Fibroblast of skin of right quadriceps (primary cell): ENCODE results near the gene PPWD1.
"Not testable (repeated sequence)": the region's sequence is repeated elsewhere in the genome, so short reads cannot be mapped to it uniquely, and the experiment has no call there.

Experiments
- DNase-seq: peaks from one replicate; pipeline ENCODE4 v3.0.0-alpha.2; 2013

Gene PPWD1

GRCh38 chr5:65562731-65563701 is at the start of gene PPWD1, which contains the start of gene CENPK:
Gene PPWD1, plus strand, starts transcription at chr5:65563296. Its CDS starts 15 bp downstream, at chr5:65563311.
Gene CENPK, minus strand, starts transcription at chr5:65563168. Its CDS starts 8,261 bp downstream, at chr5:65554907.
- peak; percentile 94 for DNase-seq

- DNase-seq = no peak
These were observed 37.4 kb upstream of the PPWD1 start for GRCh38 chr5:65525726-65526125.

- no peak for DNase-seq
These were observed 32.2 kb upstream of the PPWD1 start for GRCh38 chr5:65530904-65531303.

GRCh38 chr5:65535529-65535987 is 27.5 kb upstream of the PPWD1 start:
- DNase-seq = peak; percentile 16

DNA sequence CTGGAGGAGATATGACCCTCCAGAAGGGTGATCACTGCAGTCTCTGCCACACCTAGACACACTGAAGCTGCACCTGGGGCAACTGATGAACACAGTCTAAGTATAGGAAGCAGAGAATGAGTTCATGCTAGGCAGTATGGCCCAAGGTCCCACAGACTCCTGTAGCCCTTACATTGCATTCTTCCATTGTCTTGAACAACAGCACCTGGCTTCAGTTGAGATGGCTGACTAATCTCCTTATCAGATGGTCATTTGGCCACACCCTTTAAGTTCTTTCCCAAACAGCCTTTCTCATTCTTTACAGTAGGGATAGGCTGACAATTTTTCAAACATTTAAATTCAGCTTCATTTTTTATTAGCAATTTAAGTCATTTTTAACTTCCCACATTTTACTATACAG is 23.3 kb upstream of the PPWD1 start:
- DNase-seq = no peak

DNA sequence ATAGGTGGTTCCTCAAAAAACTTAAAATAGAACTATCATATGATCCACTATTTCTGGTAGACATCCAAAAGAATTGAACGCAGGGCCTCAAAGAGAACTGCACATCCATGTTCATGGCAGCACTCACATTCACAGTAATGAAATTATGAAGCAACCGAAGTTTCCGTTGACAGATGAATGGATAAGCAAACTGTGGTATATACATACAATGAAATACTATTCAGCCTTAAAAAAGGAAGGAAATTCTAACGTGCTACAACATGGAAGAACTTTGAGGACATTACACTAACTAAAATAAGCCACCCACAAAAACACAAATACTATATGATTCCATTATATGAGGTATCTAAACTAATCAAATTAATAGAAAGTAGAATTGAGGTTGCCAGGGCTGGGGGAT is 18.6 kb upstream of the PPWD1 start:
- DNase-seq = no peak

DNA sequence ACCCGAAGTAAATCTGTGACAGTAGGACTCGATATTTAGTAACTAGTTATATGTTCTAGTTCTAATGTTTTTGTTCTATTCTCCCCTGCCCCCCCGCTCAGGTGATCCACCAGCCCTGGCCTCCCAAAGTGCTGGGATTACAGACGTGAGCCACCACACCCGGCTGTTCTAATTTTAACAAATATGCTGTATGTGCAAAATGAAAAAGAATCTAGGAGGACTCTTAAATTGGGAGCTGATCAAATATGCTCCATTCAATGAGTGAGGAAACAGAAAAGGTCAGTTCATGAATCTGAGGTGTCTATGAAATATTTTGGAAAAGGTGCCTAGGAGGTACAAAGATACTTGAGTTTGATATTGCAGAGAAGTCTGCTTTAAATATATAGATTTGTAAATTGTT is 17.0 kb upstream of the PPWD1 start:
- no peak for DNase-seq

GRCh38 chr5:65548281-65548680 is 14.8 kb upstream of the PPWD1 start:
- DNase-seq = no peak

- DNase-seq = no peak
These were observed 9.2 kb upstream of the PPWD1 start for GRCh38 chr5:65553941-65554340.

GRCh38 chr5:65555287-65555686 is 7.8 kb upstream of the PPWD1 start:
- no peak for DNase-seq

GRCh38 chr5:65556181-65556580 is 6.9 kb upstream of the PPWD1 start:
- DNase-seq = no peak

DNA sequence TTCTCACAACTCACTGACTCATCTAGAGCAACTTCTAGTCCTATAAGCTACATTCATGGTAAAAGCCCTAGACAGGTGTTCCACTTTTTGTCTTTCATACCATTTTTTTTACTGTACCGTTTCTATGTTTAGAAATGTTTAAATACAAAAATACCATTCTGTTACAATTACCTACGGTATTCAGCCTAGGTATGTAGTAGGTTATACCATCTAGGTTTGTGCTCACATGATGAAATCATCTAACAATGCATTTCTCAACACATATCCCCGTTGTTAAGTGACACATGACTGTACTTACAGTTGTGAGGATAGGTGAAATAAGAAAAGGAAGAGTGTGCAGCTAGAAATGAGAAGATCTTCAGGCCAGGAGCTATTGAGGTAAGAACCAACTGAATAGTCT is 6.4 kb upstream of the PPWD1 start:
- no peak for DNase-seq

DNA sequence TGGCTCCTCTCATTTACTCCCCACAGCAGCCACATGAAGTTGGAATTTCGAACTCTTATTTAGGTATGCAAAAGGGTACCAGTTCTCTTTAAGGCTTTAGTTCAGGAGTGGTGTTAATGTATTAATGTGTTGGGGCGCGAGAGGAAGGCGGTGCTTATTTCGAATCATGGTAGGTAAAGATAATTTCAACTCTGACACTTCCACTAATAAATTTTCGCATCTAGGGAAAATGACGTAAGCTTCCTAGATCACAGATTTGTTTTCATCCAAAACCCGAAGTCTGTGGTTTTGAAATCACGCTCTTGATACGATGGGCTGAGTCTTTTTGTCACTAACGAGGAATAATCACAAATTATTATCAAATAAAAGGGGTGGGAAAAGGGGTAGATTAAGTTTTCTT is 681 bp downstream of the PPWD1 start:
- no peak for DNase-seq

- no peak for DNase-seq
These were observed 3.4 kb downstream of the PPWD1 start for GRCh38 chr5:65566505-65566904.

DNA sequence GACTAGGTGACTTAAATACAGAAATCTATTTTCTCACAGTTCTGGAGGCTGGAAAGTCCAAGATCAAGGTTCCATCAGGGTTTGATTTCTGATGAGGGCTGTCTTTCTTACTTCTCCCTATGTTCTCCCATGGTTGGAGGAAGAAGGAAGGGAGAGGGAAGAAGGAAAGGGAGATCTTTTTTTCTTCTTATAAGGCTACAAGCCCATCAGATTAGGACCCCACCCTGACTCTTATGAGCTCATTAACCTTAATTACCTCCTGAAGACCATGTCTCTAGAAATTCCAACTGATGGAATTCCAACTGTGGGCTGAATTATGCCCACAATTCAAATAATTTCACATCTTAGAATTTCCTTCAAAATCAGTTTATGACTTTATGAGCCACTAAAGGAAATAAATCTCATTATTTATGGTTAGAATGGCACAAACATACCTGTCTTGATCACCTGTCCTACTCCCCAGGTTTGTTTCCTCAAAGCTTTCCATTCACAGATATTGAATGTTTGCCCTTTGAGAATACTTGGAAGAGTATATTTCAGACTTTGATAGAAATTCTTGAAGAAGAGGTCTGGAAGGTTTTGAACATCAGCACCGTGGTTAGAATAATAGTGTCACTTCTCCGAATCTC is 7.6 kb downstream of the PPWD1 start:
- DNase-seq = no peak

DNA sequence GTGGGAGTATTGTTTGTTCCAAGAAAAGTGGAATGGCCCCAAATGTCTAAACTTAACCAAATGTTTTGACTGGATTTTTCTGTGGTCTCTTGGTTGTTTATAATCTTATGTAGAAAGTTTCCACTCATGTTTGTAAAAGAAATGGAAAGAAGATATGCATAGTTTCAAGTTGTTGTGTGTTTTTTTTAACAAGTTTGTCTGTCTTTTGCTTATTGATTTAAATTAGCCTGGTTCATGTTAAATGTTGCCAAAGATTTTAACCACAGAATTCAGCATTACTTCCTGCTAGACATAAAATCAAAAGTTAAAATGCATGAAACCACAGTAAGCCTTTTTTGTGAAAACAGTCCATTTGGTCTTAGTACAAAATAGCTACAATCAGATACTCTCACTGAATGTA is 14.0 kb downstream of the PPWD1 start:
- no peak for DNase-seq

GRCh38 chr5:65588694-65589093 is 25.6 kb downstream of the PPWD1 start:
- no peak for DNase-seq

DNA sequence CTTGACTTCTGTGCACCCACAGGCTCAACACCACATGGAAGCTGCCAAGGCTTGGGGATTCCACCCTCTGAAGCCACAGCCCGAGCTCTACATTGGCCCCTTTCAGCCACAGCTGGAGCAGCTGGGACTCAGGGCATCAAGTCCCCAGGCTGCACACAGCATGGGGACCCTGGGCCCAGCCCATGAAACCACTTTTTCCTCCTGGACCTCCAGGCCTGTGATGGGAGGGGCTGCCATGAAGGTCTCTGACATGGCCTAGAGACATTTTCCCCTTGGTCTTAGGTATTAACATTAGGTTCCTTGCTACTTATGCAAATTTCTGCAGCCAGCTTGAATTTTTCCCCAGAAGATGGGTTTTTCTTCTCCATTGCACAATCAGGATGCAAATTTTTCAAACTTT is 38.7 kb downstream of the PPWD1 start:
- not testable (repeated sequence) for DNase-seq

- DNase-seq = no peak
These were observed 48.4 kb downstream of the PPWD1 start for GRCh38 chr5:65611524-65611923.

DNA sequence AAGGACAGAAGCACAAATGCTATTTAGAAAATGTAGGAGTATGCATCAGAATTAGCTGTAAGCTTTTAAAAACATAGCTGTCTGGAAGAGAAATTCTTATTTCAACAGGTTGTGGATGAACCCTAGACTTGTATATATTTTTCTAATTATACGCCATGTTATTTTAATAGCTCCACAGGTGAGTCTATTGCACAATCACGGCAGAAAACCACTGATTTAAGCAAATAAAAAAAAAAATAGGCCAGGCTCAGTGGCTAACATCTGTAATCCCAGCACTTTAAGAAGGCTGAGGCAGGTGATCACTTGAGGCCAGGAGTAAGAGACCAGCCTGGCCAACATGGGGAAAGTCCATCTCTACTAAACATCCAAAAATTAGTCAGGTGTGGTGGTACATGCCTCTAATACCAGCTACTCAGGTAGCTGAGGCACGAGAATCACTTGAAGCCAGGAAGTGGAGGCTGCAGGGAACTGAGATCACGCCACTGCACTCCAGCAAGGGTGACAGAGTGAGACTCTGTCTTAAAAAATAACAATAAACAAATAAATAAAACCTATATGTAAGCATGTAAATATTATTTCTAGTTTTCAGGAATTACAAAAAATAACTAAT is 49.3 kb downstream of the PPWD1 start:
- DNase-seq = no peak

GRCh38 chr5:65620021-65620420 is 56.9 kb downstream of the PPWD1 start:
- DNase-seq = no peak

GRCh38 chr5:65621961-65622360 is 58.9 kb downstream of the PPWD1 start:
- DNase-seq = not testable (repeated sequence)

DNA sequence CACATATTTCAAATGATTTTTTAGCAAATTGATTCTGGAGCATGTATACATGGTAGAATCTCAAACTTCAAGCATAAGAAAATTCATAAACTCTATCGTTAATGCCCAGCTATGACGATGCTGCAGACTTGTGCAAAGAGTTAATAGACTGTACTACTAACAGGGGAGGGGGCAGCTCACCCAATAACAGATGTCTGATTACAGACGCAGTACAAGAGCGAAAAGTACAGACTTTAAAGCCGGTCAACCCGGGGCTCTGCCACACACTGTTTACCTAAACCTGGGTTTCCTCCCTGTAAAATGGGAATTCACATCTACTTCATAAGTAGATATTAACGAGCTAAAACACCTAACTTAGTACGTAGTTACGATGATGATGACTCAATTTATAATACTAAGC is 60.4 kb downstream of the PPWD1 start:
- DNase-seq = no peak
